OCI-LY1 (cell line): ENCODE results near the gene UBA6.

Source experiments
- CTCF ChIP-seq: fragments of 200-600 bp; sonication (generic), shearing (Covaris generic); IDR thresholded peaks from 2 replicates; pipeline ENCODE4 v1.5.1; 2017; ENCODE audit warnings: mild to moderate bottlenecking, antibody characterized with exemption, low read length, moderate library complexity, mixed read lengths
- EZH2 ChIP-seq: fragments of 200-600 bp; sonication (generic), shearing (Covaris generic); IDR thresholded peaks from 2 replicates; pipeline ENCODE4 v1.8.0; 2017; ENCODE audit warnings: borderline replicate concordance, mixed run types, mild to moderate bottlenecking, antibody characterized with exemption, low read length, moderate library complexity, mixed read lengths

GRCh38 chr4:67717586-67717985, 16.6 kb upstream of the UBA6 start:
- TF ChIP-seq EZH2 (no peak), CTCF (no peak)
